Adrenal gland (tissue), 19 donors: ENCODE measurements around the gene WLS. TPM values are rescaled to one million over a fixed set of nuclear protein-coding genes. Genes with fewer than 3 reads are reported as not detected.
A peak's percentile ranks its signal among the peaks of the same experiment; 100 is the strongest.

Experiments
- DNase-seq, 7 donors: peaks; one replicate each; pipeline ENCODE4 v3.0.0-alpha.2; 2019 to 2020
- H3K27ac ChIP-seq, 5 donors: fragments of 200-600 bp; sonication (generic) in 4 of 5; 1 replicate in 3 of 5; 2 replicates in 2 of 5; pipeline versions ENCODE4 v1.5.1 to v1.8.0; 2016 to 2020; ENCODE audit warnings: mild to moderate bottlenecking in 1 of 5
- H3K27me3 ChIP-seq: fragments of 200-600 bp; 2 replicates; pipeline ENCODE4 v1.8.0; 2021
- H3K36me3 ChIP-seq, 2 donors: fragments of 200-600 bp; replicated peaks in 1 of 2; 1 replicate in 1 of 2; 2 replicates in 1 of 2; pipeline versions ENCODE4 v1.5.1 to v1.8.0; 2018 to 2022
- H3K4me1 ChIP-seq, 2 donors: fragments of 200-600 bp; replicated peaks in 1 of 2; 1 replicate in 1 of 2; 2 replicates in 1 of 2; pipeline versions ENCODE4 v1.5.1 to v1.8.0; 2018 to 2021
- H3K4me3 ChIP-seq, 4 donors: fragments of 200-600 bp; sonication (generic) in 3 of 4; one replicate each; pipeline ENCODE4 v1.5.1; 2016 to 2018
- H3K9me3 ChIP-seq, 3 donors: fragments of 200-600 bp; sonication (generic) in 1 of 3; replicated peaks in 1 of 3; 1 replicate in 2 of 3; 2 replicates in 1 of 3; pipeline versions ENCODE4 v1.5.1 to v1.8.0; 2016 to 2021
- POLR2A ChIP-seq, 2 donors: fragments of 450-650 bp; IDR thresholded peaks; one replicate each; pipeline ENCODE4 v1.6.1; 2017; ENCODE audit warnings: antibody characterized with exemption in 2 of 2, mild to moderate bottlenecking in 2 of 2, moderate library complexity in 1 of 2
- WGBS, 4 donors: extraction: QIAGEN DNeasy Blood & Tissue Kit in 2 of 4; methylation state at CpG; one replicate each; pipeline versions ENCODE4 v1.1.5 to v1.1.7; 2013 to 2017; 5-methylcytosine and 5-hydroxymethylcytosine counted together
- intact Hi-C, 2 donors: fragments of 100-400 bp; cut with DNase I; formaldehyde crosslinking; loops; one replicate each; pipeline versions ENCODE4 v1.14.1 to v1.15.0; 2022 to 2023
- long read RNA-seq, 10 donors: library from polyadenylated mRNA in 3 of 10; unstranded in 2 of 10; stranded (forward) in 1 of 10; transcript quantifications; one replicate each; pipeline ENCODE4 v2.0.0 and lab custom pipeline, GENCODE V29; 2021 to 2026
- polyA plus RNA-seq, 3 donors: library from polyadenylated mRNA; stranded (reverse); fragments of 200-250 nt in 2 of 3; fragments of 350-450 nt in 1 of 3; fragmentation: Illumina TruSeq in 1 of 3; extraction: RNeasy Lipid Tissue Mini Kit (QIAGEN cat#74804) in 1 of 3; gene quantifications; one replicate each; pipeline ENCODE4 v1.2.3, GENCODE V29; 2013 to 2014
- total RNA-seq, 9 donors: library from RNA; depleted of rRNA in 4 of 9; stranded (reverse); fragments of >200 nt in 4 of 9; fragments of 120-200 nt in 1 of 9; fragmentation: NEBNext Ultra II Directional in 1 of 9; extraction: Animal tissue kit (Norgen Biotek cat#: 25700) in 1 of 9; gene quantifications; one replicate each; pipeline versions ENCODE4 v1.1.0 to v1.2.4, GENCODE V29; 2013 to 2023
- TF ChIP-seq, protein P1 (sequence below), 6 experiments: fragments of 450-650 bp in 4 of 6; fragments of 200-600 bp in 2 of 6; sonication (generic) in 1 of 6; IDR thresholded peaks; 1 replicate in 5 of 6; 2 replicates in 1 of 6; pipeline versions ENCODE4 v1.5.1 to v1.8.0; 2016 to 2021; ENCODE audit warnings: antibody characterized with exemption in 6 of 6, mild to moderate bottlenecking in 2 of 6, moderate library complexity in 1 of 6
- donor health status: healthy with polysubstance abuse.
- donor health status: Bipolar disorder and iron deficiency.
- donor health status: DM: yes; HTN: yes; CAD: no.
- donor health status: DM: no; HTN: no; CAD: no.
- donor health status: DM: no; HTN: no; CAD: no.
- donor health status: DM: yes; HTN: yes; CAD: no.

The WLS gene
- total RNA-seq = 100 to 1,000 TPM in 3 of 9 donors, 10 to 100 TPM in 6; 51.2 to 114 (median 78.9) TPM
- polyA plus RNA-seq = 10 to 100 TPM; 28.7 to 48.3 (median 31.0) TPM
- long read RNA-seq, donor 1, transcript WLS-201 (12 exons, 2,748 nt) = major isoform, 11 of 17 reads
- long read RNA-seq, donor 1, partial matches to known transcripts = 5 of 17 reads
- long read RNA-seq, donor 1, other reads (novel, unspliced or antisense) = 0 of 17 reads
- long read RNA-seq, donor 2, transcript WLS-201 (12 exons, 2,748 nt) = major isoform, 5 of 13 reads
- long read RNA-seq, donor 2, partial matches to known transcripts = 7 of 13 reads
- long read RNA-seq, donor 2, other reads (novel, unspliced or antisense) = 0 of 13 reads
- long read RNA-seq, donor 3, transcript WLS-201 (12 exons, 2,748 nt) = major isoform, 9 of 11 reads
- long read RNA-seq, donor 3, partial matches to known transcripts = 0 of 11 reads
- long read RNA-seq, donor 3, other reads (novel, unspliced or antisense) = 0 of 11 reads
- long read RNA-seq, donor 4, transcript WLS-201 (12 exons, 2,748 nt) = major isoform, 8 of 25 reads
- long read RNA-seq, donor 4, partial matches to known transcripts = 1 of 25 reads
- long read RNA-seq, donor 4, other reads (novel, unspliced or antisense) = 14 of 25 reads
- long read RNA-seq, donor 5, transcript WLS-201 (12 exons, 2,748 nt) = major isoform, 53 of 84 reads
- long read RNA-seq, donor 5, partial matches to known transcripts = 7 of 84 reads
- long read RNA-seq, donor 5, other reads (novel, unspliced or antisense) = 23 of 84 reads
- long read RNA-seq, donor 6, transcript WLS-201 (12 exons, 2,748 nt) = major isoform, 7 of 16 reads
- long read RNA-seq, donor 6, partial matches to known transcripts = 4 of 16 reads
- long read RNA-seq, donor 6, other reads (novel, unspliced or antisense) = 5 of 16 reads
- long read RNA-seq, donor 7, partial matches to known transcripts = 0 of 1 reads
- long read RNA-seq, donor 7, other reads (novel, unspliced or antisense) = 0 of 1 reads
- long read RNA-seq, donor 8, transcript WLS-201 (12 exons, 2,748 nt) = major isoform, 11 of 35 reads
- long read RNA-seq, donor 8, partial matches to known transcripts = 21 of 35 reads
- long read RNA-seq, donor 8, other reads (novel, unspliced or antisense) = 0 of 35 reads
- long read RNA-seq, donor 9, partial matches to known transcripts = 5 of 10 reads
- long read RNA-seq, donor 9, other reads (novel, unspliced or antisense) = 0 of 10 reads
- long read RNA-seq, donor 10, partial matches to known transcripts = 16 of 20 reads
- long read RNA-seq, donor 10, other reads (novel, unspliced or antisense) = 0 of 20 reads

DNA sequence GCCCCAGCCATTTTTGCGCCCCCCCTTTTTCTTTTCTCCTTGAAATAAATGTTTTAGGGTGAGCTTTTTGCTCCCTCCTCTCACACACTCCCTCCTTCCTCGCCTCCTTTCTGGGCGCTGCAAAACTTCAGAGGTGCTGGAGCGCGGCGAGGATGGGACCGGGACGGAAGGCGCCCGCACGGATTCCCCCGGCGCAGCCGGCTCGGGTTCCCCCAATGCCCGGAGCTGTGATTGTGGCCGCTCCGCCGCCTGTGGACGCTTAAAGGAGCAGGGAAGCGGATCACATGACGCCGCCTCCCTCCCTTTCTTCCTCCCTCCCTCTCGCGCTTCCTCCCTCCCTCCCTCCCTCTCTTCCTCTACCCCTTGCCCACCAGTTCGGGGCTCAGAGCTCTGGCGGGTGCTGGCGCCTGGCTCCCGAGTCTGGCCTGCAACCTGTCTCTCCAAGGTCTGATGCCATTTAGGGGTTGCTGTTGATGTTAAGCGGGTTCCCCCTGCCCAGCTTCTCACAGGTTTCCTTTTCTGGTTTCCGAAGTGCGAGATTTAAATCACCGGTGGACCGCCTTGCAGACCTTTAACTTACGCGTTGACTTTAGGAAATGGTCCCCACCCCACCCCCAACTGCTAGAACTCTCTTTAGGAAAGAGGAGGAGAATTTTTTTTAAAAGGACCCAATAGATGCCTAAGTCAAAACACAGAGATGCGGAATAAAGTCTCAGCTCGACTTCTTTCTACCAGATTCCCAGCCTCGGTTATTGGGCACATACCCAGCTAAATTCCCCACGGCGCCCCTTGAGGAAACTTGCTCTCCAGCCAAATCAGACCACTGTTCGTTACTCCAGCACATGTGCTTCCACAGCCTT lies at the start of gene WLS:
Gene WLS, minus strand, starts transcription at position 235 of the 860 bp plus-strand sequence. Its CDS starts 224 bp downstream, at position 11.
- no peaks in the 10 kb centered on the region for H3K27me3 ChIP-seq
- intact Hi-C loops = loop anchor here (5.0 to 10.0 kb wide), 2 partner anchors 108 to 110 kb away; no protein-coding TSS in a partner anchor
- peaks cover 9 to 17% of the 10 kb centered on the region in 2 donors for H3K4me1 ChIP-seq
- DNase-seq = peak; percentile 74 to 86 (median 79)
- H3K4me3 ChIP-seq = peak within 1 kb of the TSS; percentile 25 to 88 (median 58)
- peak; percentile 59 to 90 for TF ChIP-seq POLR2A (IDR thresholded peaks at IDR 0.05)
- TF ChIP-seq, protein P1, sequence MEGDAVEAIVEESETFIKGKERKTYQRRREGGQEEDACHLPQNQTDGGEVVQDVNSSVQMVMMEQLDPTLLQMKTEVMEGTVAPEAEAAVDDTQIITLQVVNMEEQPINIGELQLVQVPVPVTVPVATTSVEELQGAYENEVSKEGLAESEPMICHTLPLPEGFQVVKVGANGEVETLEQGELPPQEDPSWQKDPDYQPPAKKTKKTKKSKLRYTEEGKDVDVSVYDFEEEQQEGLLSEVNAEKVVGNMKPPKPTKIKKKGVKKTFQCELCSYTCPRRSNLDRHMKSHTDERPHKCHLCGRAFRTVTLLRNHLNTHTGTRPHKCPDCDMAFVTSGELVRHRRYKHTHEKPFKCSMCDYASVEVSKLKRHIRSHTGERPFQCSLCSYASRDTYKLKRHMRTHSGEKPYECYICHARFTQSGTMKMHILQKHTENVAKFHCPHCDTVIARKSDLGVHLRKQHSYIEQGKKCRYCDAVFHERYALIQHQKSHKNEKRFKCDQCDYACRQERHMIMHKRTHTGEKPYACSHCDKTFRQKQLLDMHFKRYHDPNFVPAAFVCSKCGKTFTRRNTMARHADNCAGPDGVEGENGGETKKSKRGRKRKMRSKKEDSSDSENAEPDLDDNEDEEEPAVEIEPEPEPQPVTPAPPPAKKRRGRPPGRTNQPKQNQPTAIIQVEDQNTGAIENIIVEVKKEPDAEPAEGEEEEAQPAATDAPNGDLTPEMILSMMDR (IDR thresholded peaks at IDR 0.05) = peak in 4 of 6 experiments; percentile 3 to 31 (median 16)
- WGBS, 4 donors = 0 to 1% (median 1%) methylated on average over 36 to 42 of the region's 42 CpGs
- H3K27ac ChIP-seq = peak within 1 kb of the TSS in 4 of 5 donors; percentile 62 to 76 (median 68)
- H3K36me3 ChIP-seq = no peaks in the 10 kb centered on the region
- H3K9me3 ChIP-seq = no peaks in the 10 kb centered on the region

DNA sequence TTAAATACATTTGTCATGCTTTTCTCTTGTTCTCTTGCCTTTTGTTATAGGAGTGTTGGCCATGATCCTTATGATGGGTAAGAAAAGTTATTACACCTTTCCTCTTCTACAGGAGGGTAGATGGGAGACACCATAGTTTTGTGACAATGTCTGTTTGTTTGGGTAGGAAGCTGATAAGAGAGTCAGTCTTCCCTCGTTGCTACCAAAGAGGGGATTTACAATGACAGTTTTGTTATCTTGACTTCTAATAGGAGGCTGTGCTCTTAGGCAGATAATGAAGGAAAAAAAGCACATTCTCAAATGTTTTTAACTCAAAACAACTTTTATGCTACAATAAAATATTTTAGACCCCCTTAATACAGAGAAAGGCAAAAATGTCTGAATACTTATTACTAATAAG lies 48.0 kb upstream of the WLS start:
- no peaks in the 10 kb centered on the region for H3K36me3 ChIP-seq
- no peaks in the 10 kb centered on the region for H3K27me3 ChIP-seq
- no peaks in the 10 kb centered on the region for H3K9me3 ChIP-seq
- H3K27ac ChIP-seq = no peak overlapping the region
- 44 to 58% (median 51%) methylated on average over 1 of the region's 1 CpG for WGBS, 4 donors
- DNase-seq = no peak
- intact Hi-C loops = no loop called here
- H3K4me3 ChIP-seq = no peak overlapping the region
- no peaks in the 10 kb centered on the region for H3K4me1 ChIP-seq
- no peak for TF ChIP-seq POLR2A (IDR thresholded peaks at IDR 0.05)
- TF ChIP-seq, protein P1 (IDR thresholded peaks at IDR 0.05) = no peak

DNA sequence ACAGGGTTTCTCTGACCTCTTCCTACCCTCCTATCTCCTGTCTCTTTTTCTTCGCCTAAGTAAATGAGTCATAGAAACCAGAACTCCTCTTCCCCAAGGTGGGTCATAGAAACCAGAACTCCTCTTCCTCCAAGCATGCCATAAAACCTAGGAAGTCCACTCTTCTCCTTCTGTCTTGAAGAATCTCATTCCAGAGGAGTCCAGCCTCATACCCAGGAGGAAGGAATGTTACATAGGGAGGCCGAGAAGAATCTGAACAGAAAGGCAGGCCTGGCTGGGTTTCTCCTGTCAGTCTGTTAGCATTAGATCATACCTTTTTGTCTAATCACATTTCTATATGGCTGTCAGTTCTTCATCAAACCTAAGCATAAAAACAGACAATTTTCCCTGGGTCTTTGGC lies 47.5 kb upstream of the WLS start:
- intact Hi-C loops = no loop called here
- TF ChIP-seq POLR2A (IDR thresholded peaks at IDR 0.05) = no peak
- Histone ChIP-seq H3K9me3 (no peaks in the 10 kb centered on the region), H3K36me3 (no peaks in the 10 kb centered on the region), H3K4me1 (no peaks in the 10 kb centered on the region), H3K27me3 (no peaks in the 10 kb centered on the region), H3K4me3 (no peak overlapping the region), H3K27ac (no peak overlapping the region)
- WGBS, 4 donors = 82 to 95% (median 85%) methylated on average over 2 of the region's 2 CpGs
- DNase-seq = no peak

DNA sequence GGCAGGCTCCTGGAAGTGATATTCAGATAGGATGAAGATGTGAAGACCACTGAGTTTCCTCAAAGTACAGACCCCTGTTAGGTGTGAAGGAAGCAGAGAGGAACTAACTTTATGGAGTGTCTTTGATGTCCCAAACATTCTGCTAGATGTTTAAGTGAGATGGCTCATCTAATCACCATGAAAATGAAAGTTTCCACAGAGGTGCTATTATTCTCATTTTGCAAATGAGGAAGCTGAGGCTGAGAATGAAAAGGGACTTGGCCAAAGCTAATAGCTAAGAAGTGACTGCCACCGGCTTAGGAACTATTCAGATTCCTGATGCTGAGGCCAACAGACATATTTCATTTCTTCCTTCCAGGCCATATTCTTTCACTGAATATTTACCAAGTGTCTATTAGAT lies 45.9 kb upstream of the WLS start:
- H3K4me3 ChIP-seq = no peak overlapping the region
- TF ChIP-seq POLR2A (IDR thresholded peaks at IDR 0.05) = no peak
- TF ChIP-seq, protein P1 (IDR thresholded peaks at IDR 0.05) = no peak
- no peak for DNase-seq
- no peaks in the 10 kb centered on the region for H3K9me3 ChIP-seq
- no peaks in the 10 kb centered on the region for H3K36me3 ChIP-seq
- no peaks in the 10 kb centered on the region for H3K27me3 ChIP-seq
- H3K27ac ChIP-seq = no peak overlapping the region
- 73 to 88% (median 84%) methylated on average over 1 of the region's 1 CpG for whole genome bisulfite sequencing, 4 donors
- intact Hi-C loops = no loop called here
- no peaks in the 10 kb centered on the region for H3K4me1 ChIP-seq
